ENCODE measurements around the gene MYOZ2.
"Not testable (repeated sequence)": the region's sequence is repeated elsewhere in the genome, so short reads cannot be mapped to it uniquely, and the experiment has no call there.

- not testable (repeated sequence) for TF ChIP-seq CTCF, POLR2A (IDR thresholded peaks at IDR 0.05)
These were observed 5.7 kb downstream of the MYOZ2 start for GRCh38 chr4:119141283-119141682.
